Left ventricle myocardium inferior (tissue), 1 donor: ENCODE data around the gene AKR1C1. TPM values are rescaled to one million over a fixed set of nuclear protein-coding genes. Genes with fewer than 3 reads are reported as not detected.
"Not testable (repeated sequence)": the region's sequence is repeated elsewhere in the genome, so short reads cannot be mapped to it uniquely, and the experiment has no call there.

Source experiments
- DNase-seq: peaks from one replicate; pipeline ENCODE4 v3.0.0-alpha.2; 2020
- H3K27ac ChIP-seq: fragments of 200-600 bp; replicated peaks from 2 replicates; pipeline ENCODE4 v1.8.0; 2021
- H3K27me3 ChIP-seq: fragments of 200-600 bp; 2 replicates; pipeline ENCODE4 v1.8.0; 2021; ENCODE audit warnings: low read depth
- H3K36me3 ChIP-seq: fragments of 200-600 bp; 2 replicates; pipeline ENCODE4 v1.8.0; 2021
- H3K4me1 ChIP-seq: fragments of 200-600 bp; 2 replicates; pipeline ENCODE4 v1.8.0; 2021
- H3K4me3 ChIP-seq: fragments of 200-600 bp; 2 replicates; pipeline ENCODE4 v1.8.0; 2021; ENCODE audit warnings: mild to moderate bottlenecking, moderate library complexity
- H3K9me3 ChIP-seq: fragments of 200-600 bp; replicated peaks from 2 replicates; pipeline ENCODE4 v1.8.0; 2021
- intact Hi-C: fragments of 100-400 bp; cut with micrococcal nuclease; formaldehyde crosslinking; loops from one replicate; pipeline ENCODE4 v1.11.0; 2022
- total RNA-seq: library from RNA; stranded (reverse); fragmentation: NEBNext Ultra II Directional; extraction: Animal tissue kit (Norgen Biotek cat#: 25700); gene quantifications from one replicate; pipeline ENCODE4 v1.2.1, GENCODE V29; 2021
- TF ChIP-seq, protein P1 (sequence below): fragments of 200-600 bp; IDR thresholded peaks from 2 replicates; pipeline ENCODE4 v1.8.0; 2021; ENCODE audit warnings: antibody characterized with exemption, mild to moderate bottlenecking, borderline replicate concordance
- donor health status: DM: no; HTN: yes; CAD: no; lungs with severe emphysema.

Gene AKR1C1
- total RNA-seq, 1 donor from 2014 or later = 34.1 TPM

GRCh38 chr10:4962308-4962707, 907 bp upstream of the AKR1C1 start:
- H3K27ac ChIP-seq, H3K4me3 ChIP-seq, H3K4me1 ChIP-seq, H3K9me3 ChIP-seq, H3K36me3 ChIP-seq, DNase-seq, H3K27me3 ChIP-seq: not testable (repeated sequence)
- intact Hi-C loops = loop anchor here (10.0 kb wide), 1 partner anchor 108 kb away; no protein-coding TSS in a partner anchor

DNA sequence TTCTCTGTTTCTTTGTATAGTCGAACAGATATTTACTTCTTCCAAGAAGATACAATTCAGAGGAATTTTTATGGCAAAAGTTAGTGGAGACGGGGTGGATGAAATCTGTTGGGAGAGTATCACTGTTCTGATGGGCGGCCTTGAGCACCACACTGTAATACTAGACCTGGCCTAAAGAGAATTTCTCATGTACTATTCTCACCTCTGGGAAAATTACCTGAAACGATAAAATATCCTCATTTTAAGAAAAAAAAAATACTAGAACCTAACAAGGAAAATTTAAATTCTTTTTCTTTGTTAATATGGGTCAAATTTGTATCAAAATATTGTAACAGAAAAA, 570 bp downstream of the AKR1C1 start:
- not testable (repeated sequence) for H3K27ac ChIP-seq

DNA sequence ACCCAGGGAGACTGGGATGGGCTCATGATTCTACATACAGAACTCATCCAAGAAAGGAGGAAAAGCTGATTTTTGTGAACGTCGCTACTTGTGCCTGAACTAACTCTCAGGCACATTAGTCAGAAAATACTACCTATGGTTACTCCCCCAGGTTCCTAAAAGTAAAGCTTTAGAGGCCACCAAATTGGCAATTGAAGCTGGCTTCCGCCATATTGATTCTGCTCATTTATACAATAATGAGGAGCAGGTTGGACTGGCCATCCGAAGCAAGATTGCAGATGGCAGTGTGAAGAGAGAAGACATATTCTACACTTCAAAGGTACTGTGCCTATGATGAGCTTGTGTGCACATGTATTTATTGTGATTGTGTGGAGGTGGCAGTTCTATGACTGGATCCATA, 2.5 kb downstream of the AKR1C1 start:
- intact Hi-C loops = loop anchor here (10.0 kb wide), 1 partner anchor 111 kb away; no protein-coding TSS in a partner anchor
- Histone ChIP-seq H3K36me3 (peaks cover 18% of the 10 kb centered on the region), H3K4me3 (peak overlapping the region; percentile 53)
- H3K4me1 ChIP-seq, H3K27me3 ChIP-seq, H3K9me3 ChIP-seq, H3K27ac ChIP-seq, DNase-seq: not testable (repeated sequence)

More for the DNA sequence above, 570 bp downstream of the AKR1C1 start:
- not testable (repeated sequence) for H3K27me3 ChIP-seq, H3K4me1 ChIP-seq, DNase-seq, H3K9me3 ChIP-seq, H3K36me3 ChIP-seq
- peak overlapping the region; percentile 53 for H3K4me3 ChIP-seq
- intact Hi-C loops = loop anchor here (10.0 kb wide), 1 partner anchor 109 kb away; no protein-coding TSS in a partner anchor

- not testable (repeated sequence) for H3K9me3 ChIP-seq, H3K27me3 ChIP-seq, H3K4me1 ChIP-seq, H3K27ac ChIP-seq, DNase-seq
- intact Hi-C loops = loop anchor here (10.0 kb wide), 1 partner anchor 112 kb away; no protein-coding TSS in a partner anchor
- H3K36me3 ChIP-seq = peaks cover 18% of the 10 kb centered on the region
- H3K4me3 ChIP-seq = peak overlapping the region; percentile 53
Observed at GRCh38 chr10:4967189-4967588, 4.0 kb downstream of the AKR1C1 start.

DNA sequence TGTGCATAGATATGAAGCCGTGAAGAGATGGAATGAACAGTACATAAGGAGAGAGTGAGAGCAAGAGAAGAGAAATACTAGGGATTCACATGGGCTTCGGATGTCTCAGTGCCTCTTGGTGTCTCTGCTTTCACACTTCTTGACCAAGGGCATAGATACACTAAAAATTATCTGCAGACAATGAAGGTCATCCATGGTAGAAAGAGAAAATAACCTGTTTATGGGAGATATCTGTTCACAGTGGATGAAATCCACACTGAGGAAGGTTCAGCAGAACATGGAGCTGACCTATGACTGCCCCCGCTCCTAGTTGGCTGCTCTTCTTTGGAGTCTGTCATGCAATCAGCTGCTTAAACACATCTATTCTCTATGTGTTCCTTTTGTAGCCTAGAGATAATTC, 6.1 kb downstream of the AKR1C1 start:
- H3K4me1 ChIP-seq, DNase-seq, H3K27me3 ChIP-seq, H3K9me3 ChIP-seq, H3K27ac ChIP-seq, H3K4me3 ChIP-seq: not testable (repeated sequence)
- intact Hi-C loops = loop anchor here (10.0 kb wide), 1 partner anchor 114 kb away; no protein-coding TSS in a partner anchor
- H3K36me3 ChIP-seq = peaks cover 23% of the 10 kb centered on the region

DNA sequence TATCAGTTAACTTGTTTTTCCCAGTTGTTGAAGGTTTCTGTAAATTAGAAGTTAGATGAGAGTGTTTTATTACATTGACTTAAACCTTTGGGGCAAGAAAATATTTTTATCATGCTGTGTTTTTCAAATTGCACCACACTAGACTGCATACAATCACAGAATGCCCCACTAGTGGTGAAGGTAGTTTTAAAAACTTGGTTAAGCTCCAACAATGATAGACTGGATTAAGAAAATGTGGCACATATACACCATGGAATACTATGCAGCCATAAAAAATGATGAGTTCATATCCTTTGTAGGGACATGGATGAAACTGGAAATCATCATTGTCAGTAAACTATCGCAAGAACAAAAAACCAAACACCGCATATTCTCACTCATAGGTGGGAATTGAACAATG, 7.1 kb downstream of the AKR1C1 start:
- H3K27ac ChIP-seq, H3K4me3 ChIP-seq, DNase-seq, H3K27me3 ChIP-seq, intact Hi-C loops, H3K4me1 ChIP-seq, H3K9me3 ChIP-seq: not testable (repeated sequence)
- peaks cover 26% of the 10 kb centered on the region for H3K36me3 ChIP-seq

GRCh38 chr10:4972369-4973142, 9.3 kb downstream of the AKR1C1 start:
- H3K27ac ChIP-seq, H3K4me3 ChIP-seq, H3K4me1 ChIP-seq, H3K9me3 ChIP-seq, H3K27me3 ChIP-seq, intact Hi-C loops, DNase-seq: not testable (repeated sequence)
- H3K36me3 ChIP-seq = peaks cover 26% of the 10 kb centered on the region

DNA sequence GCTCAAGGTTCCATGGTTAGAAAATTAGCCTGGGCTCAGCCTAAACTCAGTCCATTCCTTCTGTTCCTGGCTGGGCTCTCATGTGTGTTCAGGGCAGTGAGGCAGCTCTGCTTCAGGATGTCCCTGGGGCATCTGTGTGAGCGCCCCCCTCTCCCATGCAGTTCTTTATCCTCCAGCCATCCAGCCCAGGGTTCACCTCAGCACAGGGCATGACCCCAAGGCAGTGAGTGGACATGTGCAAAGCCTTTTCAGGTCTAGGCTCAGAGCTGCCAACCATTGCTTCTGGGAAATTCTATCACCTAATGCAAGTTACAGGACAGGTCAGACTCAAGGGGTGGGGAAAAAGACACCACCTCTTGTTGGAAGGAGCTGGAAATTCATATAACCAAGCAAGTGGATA, 10.1 kb downstream of the AKR1C1 start:
- H3K27ac ChIP-seq, H3K9me3 ChIP-seq, intact Hi-C loops, H3K4me3 ChIP-seq, H3K27me3 ChIP-seq, DNase-seq, H3K4me1 ChIP-seq: not testable (repeated sequence)
- peaks cover 26% of the 10 kb centered on the region for H3K36me3 ChIP-seq

- H3K4me1 ChIP-seq, H3K27ac ChIP-seq, H3K4me3 ChIP-seq, H3K9me3 ChIP-seq, DNase-seq, H3K27me3 ChIP-seq, intact Hi-C loops: not testable (repeated sequence)
- peaks cover 20% of the 10 kb centered on the region for H3K36me3 ChIP-seq
Observed at GRCh38 chr10:4974400-4974799, 11.2 kb downstream of the AKR1C1 start.

DNA sequence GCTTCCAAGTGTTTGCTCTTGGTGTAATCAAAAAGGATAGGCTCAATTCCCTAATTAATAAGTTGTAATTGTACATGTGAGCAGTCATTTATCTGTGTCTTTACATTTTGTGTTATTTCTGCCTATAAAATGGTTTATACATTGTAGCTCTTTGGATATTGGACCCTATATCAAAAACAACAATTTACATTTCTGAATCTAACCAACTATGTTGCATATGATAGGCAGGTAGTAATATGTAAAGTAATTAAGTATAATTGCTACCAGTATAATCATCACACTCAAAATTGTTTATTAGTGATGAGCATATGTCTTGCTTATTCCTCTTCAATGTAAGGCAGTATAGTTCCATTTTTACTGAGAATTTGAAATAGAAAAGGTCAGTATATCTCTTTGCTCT, 13.8 kb downstream of the AKR1C1 start:
- Histone ChIP-seq H3K36me3 (peaks cover 13% of the 10 kb centered on the region), H3K27ac (no peak overlapping the region), H3K4me1 (peaks cover 7% of the 10 kb centered on the region), H3K4me3 (no peak overlapping the region), H3K27me3 (no peaks in the 10 kb centered on the region), H3K9me3 (no peaks in the 10 kb centered on the region)
- intact Hi-C loops = no loop called here
- TF ChIP-seq, protein P1, sequence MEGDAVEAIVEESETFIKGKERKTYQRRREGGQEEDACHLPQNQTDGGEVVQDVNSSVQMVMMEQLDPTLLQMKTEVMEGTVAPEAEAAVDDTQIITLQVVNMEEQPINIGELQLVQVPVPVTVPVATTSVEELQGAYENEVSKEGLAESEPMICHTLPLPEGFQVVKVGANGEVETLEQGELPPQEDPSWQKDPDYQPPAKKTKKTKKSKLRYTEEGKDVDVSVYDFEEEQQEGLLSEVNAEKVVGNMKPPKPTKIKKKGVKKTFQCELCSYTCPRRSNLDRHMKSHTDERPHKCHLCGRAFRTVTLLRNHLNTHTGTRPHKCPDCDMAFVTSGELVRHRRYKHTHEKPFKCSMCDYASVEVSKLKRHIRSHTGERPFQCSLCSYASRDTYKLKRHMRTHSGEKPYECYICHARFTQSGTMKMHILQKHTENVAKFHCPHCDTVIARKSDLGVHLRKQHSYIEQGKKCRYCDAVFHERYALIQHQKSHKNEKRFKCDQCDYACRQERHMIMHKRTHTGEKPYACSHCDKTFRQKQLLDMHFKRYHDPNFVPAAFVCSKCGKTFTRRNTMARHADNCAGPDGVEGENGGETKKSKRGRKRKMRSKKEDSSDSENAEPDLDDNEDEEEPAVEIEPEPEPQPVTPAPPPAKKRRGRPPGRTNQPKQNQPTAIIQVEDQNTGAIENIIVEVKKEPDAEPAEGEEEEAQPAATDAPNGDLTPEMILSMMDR = no peak
- no peak for DNase-seq
